Testis (tissue), 2 donors: ENCODE data around the gene DCLRE1A.

ENCODE experiments used
- POLR2A ChIP-seq: fragments of 450-650 bp; IDR thresholded peaks from one replicate; pipeline ENCODE4 v1.6.1; 2017; ENCODE audit warnings: antibody characterized with exemption, mild to moderate bottlenecking, moderate library complexity
- TF ChIP-seq, protein P1 (sequence below), 3 experiments: fragments of 450-650 bp in 2 of 3; fragments of 200-600 bp in 1 of 3; sonication (generic) in 1 of 3; IDR thresholded peaks; one replicate each; pipeline ENCODE4 v1.5.1; 2016 to 2019; ENCODE audit warnings: antibody characterized with exemption in 3 of 3, mild to moderate bottlenecking in 2 of 3, moderate library complexity in 1 of 3

GRCh38 chr10:113875212-113875611 is 21.3 kb upstream of the DCLRE1A start:
- TF ChIP-seq, protein P1, sequence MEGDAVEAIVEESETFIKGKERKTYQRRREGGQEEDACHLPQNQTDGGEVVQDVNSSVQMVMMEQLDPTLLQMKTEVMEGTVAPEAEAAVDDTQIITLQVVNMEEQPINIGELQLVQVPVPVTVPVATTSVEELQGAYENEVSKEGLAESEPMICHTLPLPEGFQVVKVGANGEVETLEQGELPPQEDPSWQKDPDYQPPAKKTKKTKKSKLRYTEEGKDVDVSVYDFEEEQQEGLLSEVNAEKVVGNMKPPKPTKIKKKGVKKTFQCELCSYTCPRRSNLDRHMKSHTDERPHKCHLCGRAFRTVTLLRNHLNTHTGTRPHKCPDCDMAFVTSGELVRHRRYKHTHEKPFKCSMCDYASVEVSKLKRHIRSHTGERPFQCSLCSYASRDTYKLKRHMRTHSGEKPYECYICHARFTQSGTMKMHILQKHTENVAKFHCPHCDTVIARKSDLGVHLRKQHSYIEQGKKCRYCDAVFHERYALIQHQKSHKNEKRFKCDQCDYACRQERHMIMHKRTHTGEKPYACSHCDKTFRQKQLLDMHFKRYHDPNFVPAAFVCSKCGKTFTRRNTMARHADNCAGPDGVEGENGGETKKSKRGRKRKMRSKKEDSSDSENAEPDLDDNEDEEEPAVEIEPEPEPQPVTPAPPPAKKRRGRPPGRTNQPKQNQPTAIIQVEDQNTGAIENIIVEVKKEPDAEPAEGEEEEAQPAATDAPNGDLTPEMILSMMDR (IDR thresholded peaks at IDR 0.05) = no peak
- no peak for TF ChIP-seq POLR2A
